HepG2 (cell line): ENCODE results near the gene GSK3A. TPM values are rescaled to one million over a fixed set of nuclear protein-coding genes. Genes with fewer than 3 reads are reported as not detected.
A peak's percentile ranks its signal among the peaks of the same experiment; 100 is the strongest.

Source experiments
- ATF7 ChIP-seq, 2 experiments: fragments of 450-650 bp in 1 of 2; sonication (generic) in 1 of 2; formaldehyde crosslinking in 1 of 2; IDR thresholded peaks; 2 replicates each; pipeline versions ENCODE4 v1.4.0 to v1.6.1; 2016 to 2020; ENCODE audit warnings: antibody characterized with exemption in 1 of 2, mild to moderate bottlenecking in 1 of 2, missing genetic modification reagents in 1 of 2
- DNMT3B ChIP-seq: conservative IDR thresholded peaks from 2 replicates; pipeline ENCODE4 v1.6.1; 2016; ENCODE audit warnings: missing biosample characterization, control low read depth
- EP300 ChIP-seq, 3 experiments: sonication (generic) in 1 of 3; formaldehyde crosslinking in 1 of 3; IDR thresholded peaks; 2 replicates each; pipeline versions ENCODE4 v1.5.1 to v1.6.1; 2011 to 2020; ENCODE audit warnings: low read depth in 2 of 3, low read length in 2 of 3, borderline replicate concordance in 1 of 3, improper control_type of control experiment in 1 of 3, mild to moderate bottlenecking in 1 of 3, missing genetic modification reagents in 1 of 3, moderate library complexity in 1 of 3
- ERF ChIP-seq: IDR thresholded peaks from 2 replicates; pipeline ENCODE4 v1.6.1; 2018; ENCODE audit warnings: missing biosample characterization, missing genetic modification reagents
- GPN1 ChIP-seq: sonication (generic); formaldehyde crosslinking; IDR thresholded peaks from 2 replicates; pipeline ENCODE4 v1.5.1; 2020; ENCODE audit warnings: missing genetic modification reagents, borderline replicate concordance
- HHEX ChIP-seq: IDR thresholded peaks from 2 replicates; pipeline ENCODE4 v1.6.1; 2016; ENCODE audit warnings: control low read depth
- KLF12 ChIP-seq: sonication (generic); formaldehyde crosslinking; IDR thresholded peaks from 2 replicates; pipeline ENCODE4 v1.4.0; 2020; ENCODE audit warnings: missing genetic modification reagents, borderline replicate concordance
- NFRKB ChIP-seq: fragments of 450-650 bp; IDR thresholded peaks from 2 replicates; pipeline ENCODE4 v1.6.1; 2017
- RCOR2 ChIP-seq: IDR thresholded peaks from 2 replicates; pipeline ENCODE4 v1.6.1; 2016; ENCODE audit warnings: missing biosample characterization, missing genetic modification reagents
- RNF219 ChIP-seq: sonication (generic); formaldehyde crosslinking; IDR thresholded peaks from 2 replicates; pipeline ENCODE4 v1.5.0; 2020; ENCODE audit warnings: mild to moderate bottlenecking, missing genetic modification reagents
- SIN3A ChIP-seq: IDR thresholded peaks from 2 replicates; pipeline ENCODE4 v1.6.1; 2011; ENCODE audit warnings: low read depth, mild to moderate bottlenecking, control low read depth, low read length, borderline replicate concordance
- ZBTB43 ChIP-seq: sonication (generic); formaldehyde crosslinking; conservative IDR thresholded peaks from 2 replicates; pipeline ENCODE4 v1.4.0; 2020; ENCODE audit warnings: missing genetic modification reagents
- ZFP36 ChIP-seq: fragments of 150-350 bp; IDR thresholded peaks from 2 replicates; pipeline ENCODE4 v1.6.1; 2018; ENCODE audit warnings: borderline replicate concordance, low read length, low read depth; ENCODE audit not compliant: partially characterized antibody
- ZFP36L2 ChIP-seq: sonication (generic); formaldehyde crosslinking; IDR thresholded peaks from 2 replicates; pipeline ENCODE4 v1.4.0; 2020; ENCODE audit warnings: missing genetic modification reagents
- ZFY ChIP-seq: sonication (generic); formaldehyde crosslinking; IDR thresholded peaks from 2 replicates; pipeline ENCODE4 v1.4.0; 2020; ENCODE audit warnings: missing genetic modification reagents
- ZGPAT ChIP-seq: IDR thresholded peaks from 2 replicates; pipeline ENCODE4 v1.6.1; 2016; ENCODE audit warnings: mild to moderate bottlenecking
- ZNF3 ChIP-seq: IDR thresholded peaks from 2 replicates; pipeline ENCODE4 v1.7.0; 2017; ENCODE audit warnings: inconsistent platforms
- ZNF574 ChIP-seq: sonication (generic); formaldehyde crosslinking; IDR thresholded peaks from 2 replicates; pipeline ENCODE4 v1.4.0; 2020; ENCODE audit warnings: missing genetic modification reagents
- ZNF660 ChIP-seq: sonication (generic); formaldehyde crosslinking; IDR thresholded peaks from 2 replicates; pipeline ENCODE4 v1.5.1; 2020; ENCODE audit warnings: mild to moderate bottlenecking, low read depth, missing genetic modification reagents, borderline replicate concordance
- ZNF746 ChIP-seq: sonication (generic); formaldehyde crosslinking; IDR thresholded peaks from 2 replicates; pipeline ENCODE4 v1.8.0; 2022; ENCODE audit warnings: mild to moderate bottlenecking, missing genetic modification reagents
- ZNF83 ChIP-seq: sonication (generic); formaldehyde crosslinking; IDR thresholded peaks from 2 replicates; pipeline ENCODE4 v1.4.0; 2020; ENCODE audit warnings: missing genetic modification reagents, mild to moderate bottlenecking, borderline replicate concordance
- ZNF891 ChIP-seq: sonication (generic); formaldehyde crosslinking; IDR thresholded peaks from 2 replicates; pipeline ENCODE4 v1.5.0; 2020; ENCODE audit warnings: mild to moderate bottlenecking, missing genetic modification reagents
- polyA plus RNA-seq, 8 experiments: library from polyadenylated mRNA; depleted of rRNA in 3 of 8; stranded (reverse) in 7 of 8; unstranded in 1 of 8; fragments of >200 nt; fragmentation: Illumina TruSeq in 4 of 8; extraction: Trizol in 4 of 8; gene quantifications; 2 replicates each; pipeline versions ENCODE4 v1.2.1 to v1.2.3, GENCODE V29; 2011 to 2016; ENCODE audit warnings: low read depth in 4 of 8, missing spikeins in 1 of 8, mixed read lengths in 1 of 8; ENCODE audit not compliant: insufficient read depth in 1 of 8
- total RNA-seq, 5 experiments: library from RNA; depleted of rRNA; stranded (reverse); fragments of >200 nt; fragmentation: Illumina TruSeq; extraction: Trizol; gene quantifications; 2 replicates each; pipeline ENCODE4 v1.2.3, GENCODE V29; 2016; ENCODE audit warnings: low read depth in 1 of 5

Gene GSK3A
- total and polyA plus RNA-seq, 2 of the 13 experiments (the other 11 are each of a cell fraction or from before 2014, with no cell fraction given) = 16.9 to 52.5 TPM

GRCh38 chr19:42254089-42254849 lies 11.9 kb upstream of the GSK3A start (continued):
- peak; percentile 58; the same call in 1 of the 2 replicates for TF ChIP-seq ZGPAT (CRISPR knock-in tag)
- TF ChIP-seq GPN1 = no peak
- no peak for TF ChIP-seq ZNF3
- TF ChIP-seq SIN3A = 0 out of 2 replicates have a peak, but pooled peaks have one; percentile 8
- TF ChIP-seq ZNF574 (CRISPR knock-in tag) = no peak; the same call in 1 of the 2 replicates
- peak; percentile 81; the same call in 1 of the 2 replicates for TF ChIP-seq ZNF83 (CRISPR knock-in tag)
- peak; percentile 57; the same call in 1 of the 2 replicates for TF ChIP-seq ERF (CRISPR knock-in tag)
- no peak for TF ChIP-seq RNF219
- no peak for TF ChIP-seq HHEX (CRISPR knock-in tag)
- no peak for TF ChIP-seq ZFP36L2 (CRISPR knock-in tag)
- no peak for TF ChIP-seq ZNF891
- TF ChIP-seq ATF7 (IDR thresholded peaks at IDR 0.05) = no peak
- no peak for TF ChIP-seq ATF7 (CRISPR knock-in tag; IDR thresholded peaks at IDR 0.05)
- no peak for TF ChIP-seq DNMT3B (CRISPR knock-in tag)
- TF ChIP-seq ZNF660 (CRISPR knock-in tag) = no peak
- no peak for TF ChIP-seq ZBTB43 (CRISPR knock-in tag)
- TF ChIP-seq NFRKB = no peak
- no peak; the same call in 1 of the 2 replicates for TF ChIP-seq ZNF746 (CRISPR knock-in tag)
- TF ChIP-seq RCOR2 (CRISPR knock-in tag) = no peak
- peak in 1 of 2 experiments; percentile 15; a peak in 1 of 4 replicates for TF ChIP-seq EP300 (IDR thresholded peaks at IDR 0.05; ENCODE audit: low read depth in 2 of 2, low read length in 2 of 2)
- TF ChIP-seq EP300 (CRISPR knock-in tag; IDR thresholded peaks at IDR 0.05; ENCODE audit: borderline replicate concordance) = no peak
- TF ChIP-seq ZFP36 = no peak
- TF ChIP-seq ZFY (CRISPR knock-in tag) = no peak; the same call in 1 of the 2 replicates
- no peak for TF ChIP-seq KLF12
